GM10266 (cell line): Measurements from ENCODE around the gene GLRX2.

Experiments used
- DNase-seq: peaks from one replicate; pipeline ENCODE4 v3.0.0; 2012; ENCODE audit errors: extremely low spot score
- TF ChIP-seq, protein P1 (sequence below): IDR thresholded peaks from 2 replicates; pipeline ENCODE4 v1.5.1; 2012; ENCODE audit warnings: mild to moderate bottlenecking, low read depth; ENCODE audit not compliant: control insufficient read depth, insufficient read depth; ENCODE audit errors: missing control alignments

The GLRX2 gene

DNA sequence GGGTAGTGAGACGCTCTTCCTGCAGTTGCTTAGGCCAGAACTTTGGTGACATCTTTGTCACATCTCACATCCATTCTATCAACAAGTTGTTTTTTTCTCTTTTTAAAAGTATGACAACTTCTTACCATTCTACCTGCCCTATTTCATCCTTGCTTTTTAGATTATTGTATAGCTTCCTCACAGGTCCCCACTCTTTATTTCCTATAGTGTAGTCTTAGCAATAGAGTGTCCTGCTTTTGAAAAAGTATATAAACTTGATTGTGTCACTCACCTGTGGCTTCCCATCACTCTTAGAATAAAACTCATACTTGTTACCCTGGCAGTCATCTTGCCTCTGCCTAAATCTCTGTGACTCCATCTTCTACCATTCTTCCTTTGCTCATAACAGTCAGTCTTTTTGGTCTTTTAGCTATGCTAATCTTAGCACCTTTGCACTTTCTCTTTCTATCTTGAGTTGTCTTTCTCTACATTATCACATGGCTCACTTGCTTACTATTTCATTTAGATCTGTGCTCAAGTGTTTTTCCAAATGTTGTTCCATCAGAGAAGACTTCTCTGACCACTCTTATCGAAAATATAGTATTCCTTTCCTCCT, 26.1 kb upstream of the GLRX2 start:
- DNase-seq = no peak
- TF ChIP-seq, protein P1, sequence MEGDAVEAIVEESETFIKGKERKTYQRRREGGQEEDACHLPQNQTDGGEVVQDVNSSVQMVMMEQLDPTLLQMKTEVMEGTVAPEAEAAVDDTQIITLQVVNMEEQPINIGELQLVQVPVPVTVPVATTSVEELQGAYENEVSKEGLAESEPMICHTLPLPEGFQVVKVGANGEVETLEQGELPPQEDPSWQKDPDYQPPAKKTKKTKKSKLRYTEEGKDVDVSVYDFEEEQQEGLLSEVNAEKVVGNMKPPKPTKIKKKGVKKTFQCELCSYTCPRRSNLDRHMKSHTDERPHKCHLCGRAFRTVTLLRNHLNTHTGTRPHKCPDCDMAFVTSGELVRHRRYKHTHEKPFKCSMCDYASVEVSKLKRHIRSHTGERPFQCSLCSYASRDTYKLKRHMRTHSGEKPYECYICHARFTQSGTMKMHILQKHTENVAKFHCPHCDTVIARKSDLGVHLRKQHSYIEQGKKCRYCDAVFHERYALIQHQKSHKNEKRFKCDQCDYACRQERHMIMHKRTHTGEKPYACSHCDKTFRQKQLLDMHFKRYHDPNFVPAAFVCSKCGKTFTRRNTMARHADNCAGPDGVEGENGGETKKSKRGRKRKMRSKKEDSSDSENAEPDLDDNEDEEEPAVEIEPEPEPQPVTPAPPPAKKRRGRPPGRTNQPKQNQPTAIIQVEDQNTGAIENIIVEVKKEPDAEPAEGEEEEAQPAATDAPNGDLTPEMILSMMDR = no peak

DNA sequence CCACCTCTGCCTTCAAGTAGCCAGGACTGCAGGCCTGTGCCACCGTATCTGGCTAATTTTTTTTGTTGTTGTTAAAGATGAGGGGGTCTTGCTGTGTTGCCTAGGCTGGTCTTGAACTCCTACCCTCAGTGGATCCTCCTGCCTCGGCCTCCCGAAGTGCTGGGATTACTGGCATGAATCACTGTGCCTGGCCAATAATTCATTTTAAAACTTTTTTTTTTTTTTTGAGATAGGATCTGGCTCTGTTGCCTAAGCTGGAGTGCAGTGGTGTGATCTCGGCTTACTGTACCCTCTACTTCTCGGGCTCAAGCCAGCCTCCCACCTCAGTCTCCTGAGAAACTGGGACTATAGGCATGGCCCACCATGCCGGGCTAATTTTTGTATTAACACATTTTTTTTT, 20.2 kb upstream of the GLRX2 start:
- no peak for DNase-seq
- TF ChIP-seq, protein P1 = no peak

DNA sequence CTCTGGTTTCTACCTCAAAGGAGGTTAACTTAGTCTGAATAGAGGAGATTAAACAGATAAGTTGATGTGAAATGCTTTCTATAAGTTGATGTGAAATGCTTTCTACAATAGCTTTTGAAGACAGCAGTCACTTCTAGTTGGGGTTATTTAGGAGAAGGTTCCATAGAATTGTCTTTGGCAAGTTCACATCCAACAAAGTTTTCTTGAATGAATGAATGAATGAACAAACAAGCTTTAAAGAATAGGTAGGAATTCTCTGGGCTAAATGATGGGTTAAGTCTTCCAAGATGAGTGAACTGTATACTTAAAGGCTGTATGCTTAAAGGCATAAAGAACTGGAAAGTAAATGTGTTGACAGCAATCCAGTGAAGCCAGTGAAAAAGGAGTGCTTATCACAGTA, 18.5 kb upstream of the GLRX2 start:
- DNase-seq = no peak
- TF ChIP-seq, protein P1 = no peak

DNA sequence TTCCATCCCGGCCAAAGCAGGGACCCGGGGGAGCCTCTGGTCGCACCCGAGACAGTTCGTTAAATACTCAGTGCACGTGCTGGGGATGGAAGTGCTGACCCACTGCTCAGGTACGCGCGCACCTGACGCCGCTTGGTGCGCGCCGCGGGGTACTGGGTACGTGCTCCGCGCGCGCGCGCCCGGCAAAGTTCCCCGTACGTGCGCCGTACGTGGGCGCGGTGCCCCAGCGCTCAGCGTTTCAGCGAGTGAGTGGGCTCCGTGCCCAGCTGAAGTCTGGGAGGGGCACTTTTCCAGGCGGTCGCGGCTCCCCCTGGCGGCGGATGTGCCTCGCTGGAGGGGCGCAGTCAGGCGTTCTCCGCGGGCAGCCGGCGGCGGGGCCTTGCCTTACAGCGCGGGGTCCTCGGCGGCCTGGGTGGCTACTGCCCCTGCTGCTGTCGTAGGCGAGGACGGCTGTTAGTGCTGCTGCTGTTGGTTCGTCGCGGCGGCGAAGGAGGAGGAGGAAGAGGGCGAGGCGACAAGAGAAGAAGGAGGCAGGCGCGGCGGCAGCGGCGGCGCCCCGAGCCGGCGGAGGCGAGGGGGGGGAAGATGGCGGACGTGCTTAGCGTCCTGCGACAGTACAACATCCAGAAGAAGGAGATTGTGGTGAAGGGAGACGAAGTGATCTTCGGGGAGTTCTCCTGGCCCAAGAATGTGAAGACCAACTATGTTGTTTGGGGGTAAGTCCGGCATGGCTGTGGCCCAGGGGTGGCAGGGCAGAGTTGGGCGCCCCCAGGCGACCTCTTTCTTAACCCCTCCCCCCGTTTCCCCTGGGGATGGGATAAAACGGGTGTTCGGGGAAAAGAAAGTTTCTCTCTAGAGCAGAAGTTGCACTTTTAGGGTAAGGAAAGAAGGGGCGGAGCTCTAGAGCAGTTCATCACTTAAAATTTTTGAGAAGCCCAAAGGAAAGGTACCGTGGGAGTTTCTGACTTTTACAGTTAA, 16.7 kb upstream of the GLRX2 start, which contains the start of gene CDC73:
Gene CDC73 (plus strand): TSS at position 416 of the 978 bp plus-strand sequence. CDS start 170 bp downstream, at position 586.
- DNase-seq = peak; percentile 94
- TF ChIP-seq, protein P1 = peak; percentile 96

DNA sequence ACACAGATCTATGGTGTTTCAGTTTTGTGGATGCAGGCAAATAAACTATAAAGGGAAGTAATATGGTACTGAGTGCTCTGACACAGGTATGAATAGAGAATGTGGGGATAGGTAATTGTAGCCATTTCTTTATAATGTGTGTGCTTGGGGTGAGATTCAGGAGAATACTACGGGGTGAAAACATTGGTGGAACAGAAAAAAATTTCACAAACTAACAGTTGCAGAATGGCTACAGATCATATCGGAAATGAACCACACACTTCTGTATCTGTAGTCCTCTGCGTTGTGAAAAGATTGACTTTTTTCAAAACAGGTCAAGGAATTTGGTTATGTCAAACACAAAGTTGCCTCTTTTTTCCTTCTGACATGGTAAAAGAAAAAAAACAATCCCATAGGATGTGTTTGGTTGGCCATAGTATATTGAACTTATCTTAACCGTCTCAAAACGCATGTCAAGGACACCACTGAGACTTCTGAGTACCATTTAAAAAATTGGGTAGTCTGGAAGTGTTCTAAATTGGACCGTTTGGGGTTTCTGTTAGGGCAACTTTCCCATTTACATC, 15.5 kb upstream of the GLRX2 start:
- TF ChIP-seq, protein P1 = no peak
- DNase-seq = no peak

DNA sequence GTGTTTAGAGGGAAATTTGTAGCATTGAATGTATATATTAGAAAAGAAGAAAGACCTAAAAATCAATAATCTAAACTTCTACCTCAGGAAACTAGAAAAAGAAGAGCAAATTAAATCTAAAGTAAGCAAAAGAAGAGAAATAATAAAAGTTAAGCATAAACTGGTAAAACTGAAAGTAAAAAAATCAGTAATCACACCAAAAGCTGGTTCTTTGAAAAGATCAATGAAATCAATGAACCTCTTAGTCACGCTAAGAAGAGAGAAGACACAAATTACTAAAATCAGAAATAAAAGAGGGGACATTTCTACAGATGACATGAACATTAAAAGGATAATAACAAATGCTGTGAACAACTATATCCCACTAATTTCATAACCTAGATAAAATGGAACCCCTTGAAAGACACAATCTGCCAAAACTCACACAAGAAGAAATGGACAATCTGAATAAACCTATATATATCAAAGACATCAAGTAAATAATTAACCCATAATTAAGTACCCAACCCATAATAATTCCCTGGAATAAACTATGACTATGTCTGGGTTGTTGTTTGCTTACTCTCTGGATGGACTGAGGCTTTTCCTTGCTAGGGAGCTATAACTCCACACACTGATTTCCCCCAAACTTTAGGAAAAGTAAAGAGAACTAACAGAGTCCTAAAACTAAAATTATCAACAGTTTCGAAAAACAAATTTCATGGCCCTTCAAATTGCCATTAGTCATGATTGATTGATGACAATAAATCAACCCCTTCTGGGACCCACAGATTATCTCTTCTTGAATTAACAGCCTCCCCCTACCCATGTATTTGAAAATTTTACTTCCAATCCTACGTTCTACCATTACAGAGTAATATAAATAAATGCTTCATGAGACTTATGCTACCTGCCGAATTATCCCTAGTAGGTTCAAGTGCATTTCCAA, 13.9 kb upstream of the GLRX2 start:
- DNase-seq = no peak
- TF ChIP-seq, protein P1 = no peak
